GM12891 (cell line): Measurements from ENCODE around the gene SAMD5.

Source experiments
- PAX5 ChIP-seq: IDR thresholded peaks from 2 replicates; pipeline ENCODE4 v1.6.1; 2011; ENCODE audit warnings: low read length, moderate library complexity, mild to moderate bottlenecking; ENCODE audit not compliant: insufficient read depth, severe bottlenecking
- POLR2A ChIP-seq: IDR thresholded peaks from 2 replicates; pipeline ENCODE4 v1.6.1; 2011; ENCODE audit warnings: low read depth, low read length, control low read depth
- POLR2AphosphoS5 ChIP-seq: IDR thresholded peaks from 2 replicates; pipeline ENCODE4 v1.6.1; 2011; ENCODE audit warnings: low read depth, low read length, control low read depth
- SPI1 ChIP-seq: IDR thresholded peaks from 2 replicates; pipeline ENCODE4 v1.6.1; 2011; ENCODE audit warnings: low read depth, low read length, control low read depth
- TAF1 ChIP-seq: IDR thresholded peaks from 2 replicates; pipeline ENCODE4 v1.6.1; 2011; ENCODE audit warnings: low read depth, low read length, control low read depth

DNA sequence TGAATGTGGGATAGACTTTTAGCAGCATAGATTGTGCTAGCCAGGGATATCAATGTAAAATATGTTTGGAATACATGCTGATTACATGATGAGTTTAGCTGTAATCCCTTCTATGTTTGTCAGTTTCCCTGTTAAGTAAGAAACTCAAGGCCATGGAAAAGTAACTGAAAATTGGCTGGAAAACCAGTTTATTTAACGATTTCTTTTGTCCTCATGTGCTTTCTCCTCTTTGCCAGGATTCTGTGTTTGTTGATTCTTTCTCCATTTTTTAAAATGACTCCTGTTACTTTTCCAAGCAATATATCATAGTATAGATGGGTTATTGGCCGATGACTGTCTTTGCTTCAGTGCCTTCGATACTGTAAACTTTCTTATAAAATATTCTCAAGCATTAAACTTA, 87.5 kb downstream of the SAMD5 start:
- TF ChIP-seq POLR2AphosphoS5 (no peak), POLR2A (no peak), SPI1 (no peak), TAF1 (no peak), PAX5 (no peak)
